BE2C (cell line): ENCODE data around the gene LCE3C.

Experiments used
- DNase-seq: peaks from one replicate; pipeline ENCODE4 v3.0.0-alpha.2; 2020
- H3K27me3 ChIP-seq: fragments of 250-450 bp; sonication (Bioruptor Pico); 2 replicates; pipeline ENCODE4 v1.5.1; 2020; ENCODE audit warnings: mild to moderate bottlenecking
- H3K36me3 ChIP-seq: fragments of 250-450 bp; sonication (Bioruptor Pico); 2 replicates; pipeline ENCODE4 v1.5.1; 2020; ENCODE audit warnings: mild to moderate bottlenecking
- H3K4me1 ChIP-seq: fragments of 250-450 bp; sonication (Bioruptor Pico); 2 replicates; pipeline ENCODE4 v1.5.1; 2020
- H3K4me3 ChIP-seq: 2 replicates; pipeline ENCODE4 v1.5.1; 2011; ENCODE audit warnings: low read depth, low read length
- H3K9me3 ChIP-seq: fragments of 250-450 bp; sonication (Bioruptor Pico); 2 replicates; pipeline ENCODE4 v1.5.1; 2020
- TF ChIP-seq, protein P1 (sequence below): IDR thresholded peaks from 2 replicates; pipeline ENCODE4 v1.5.1; 2012; ENCODE audit warnings: mild to moderate bottlenecking, low read depth, low read length

LCE3C gene

GRCh38 chr1:152622803-152623202 lies 22.8 kb downstream of the LCE3C start, which contains the start of gene LCE3A:
Gene LCE3A (minus strand): TSS chr1:152623103. CDS start chr1:152623103, 0 bp downstream.
- DNase-seq, result no peak
- TF ChIP-seq, protein P1, sequence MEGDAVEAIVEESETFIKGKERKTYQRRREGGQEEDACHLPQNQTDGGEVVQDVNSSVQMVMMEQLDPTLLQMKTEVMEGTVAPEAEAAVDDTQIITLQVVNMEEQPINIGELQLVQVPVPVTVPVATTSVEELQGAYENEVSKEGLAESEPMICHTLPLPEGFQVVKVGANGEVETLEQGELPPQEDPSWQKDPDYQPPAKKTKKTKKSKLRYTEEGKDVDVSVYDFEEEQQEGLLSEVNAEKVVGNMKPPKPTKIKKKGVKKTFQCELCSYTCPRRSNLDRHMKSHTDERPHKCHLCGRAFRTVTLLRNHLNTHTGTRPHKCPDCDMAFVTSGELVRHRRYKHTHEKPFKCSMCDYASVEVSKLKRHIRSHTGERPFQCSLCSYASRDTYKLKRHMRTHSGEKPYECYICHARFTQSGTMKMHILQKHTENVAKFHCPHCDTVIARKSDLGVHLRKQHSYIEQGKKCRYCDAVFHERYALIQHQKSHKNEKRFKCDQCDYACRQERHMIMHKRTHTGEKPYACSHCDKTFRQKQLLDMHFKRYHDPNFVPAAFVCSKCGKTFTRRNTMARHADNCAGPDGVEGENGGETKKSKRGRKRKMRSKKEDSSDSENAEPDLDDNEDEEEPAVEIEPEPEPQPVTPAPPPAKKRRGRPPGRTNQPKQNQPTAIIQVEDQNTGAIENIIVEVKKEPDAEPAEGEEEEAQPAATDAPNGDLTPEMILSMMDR, result no peak
- Histone ChIP-seq H3K4me3 (no peak within 1 kb of the TSS), H3K36me3 (no peaks in the 10 kb centered on the region), H3K9me3 (no peaks in the 10 kb centered on the region), H3K27me3 (no peaks in the 10 kb centered on the region), H3K4me1 (no peaks in the 10 kb centered on the region)

GRCh38 chr1:152623203-152623844 lies 23.3 kb downstream of the LCE3C start:
- DNase-seq, result peak; percentile 25

GRCh38 chr1:152626744-152627143 lies 26.7 kb downstream of the LCE3C start:
- H3K36me3 ChIP-seq, result no peaks in the 10 kb centered on the region
- TF ChIP-seq, protein P1, result no peak

More at GRCh38 chr1:152623203-152623844, 23.3 kb downstream of the LCE3C start:
- H3K4me1 ChIP-seq, result no peaks in the 10 kb centered on the region
- TF ChIP-seq, protein P1, result peak; percentile 20; the same call in 1 of the 2 replicates
- no peaks in the 10 kb centered on the region for H3K9me3 ChIP-seq
- H3K27me3 ChIP-seq, result no peaks in the 10 kb centered on the region
- no peak overlapping the region for H3K4me3 ChIP-seq
- H3K36me3 ChIP-seq, result no peaks in the 10 kb centered on the region

DNA sequence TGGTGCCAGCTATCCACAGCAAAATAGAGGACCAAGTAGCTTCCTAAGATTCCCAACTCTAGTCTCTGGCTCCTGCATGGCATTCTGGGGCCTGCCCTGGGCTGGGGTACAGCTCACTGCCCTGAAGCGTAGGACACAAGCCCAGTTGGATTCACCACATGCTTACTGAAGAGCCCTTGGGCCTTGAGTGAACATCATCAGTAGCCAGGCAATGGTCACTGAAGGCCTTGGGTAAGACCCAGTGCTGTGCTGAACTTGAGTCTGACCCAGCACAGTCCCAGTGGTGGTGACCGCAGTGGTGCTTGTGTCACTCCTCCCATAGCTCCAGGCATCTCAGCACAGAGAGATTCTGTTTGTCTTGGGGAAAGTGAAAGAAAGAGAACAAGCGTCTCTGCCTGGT lies 30.6 kb downstream of the LCE3C start:
- TF ChIP-seq, protein P1, result no peak
- no peaks in the 10 kb centered on the region for H3K4me1 ChIP-seq
- H3K4me3 ChIP-seq, result no peak overlapping the region
- H3K9me3 ChIP-seq, result no peaks in the 10 kb centered on the region
- H3K36me3 ChIP-seq, result no peaks in the 10 kb centered on the region
- H3K27me3 ChIP-seq, result no peaks in the 10 kb centered on the region
- DNase-seq, result no peak

More at GRCh38 chr1:152626744-152627143, 26.7 kb downstream of the LCE3C start:
- DNase-seq, result no peak
- Histone ChIP-seq H3K4me3 (no peak overlapping the region), H3K4me1 (no peaks in the 10 kb centered on the region), H3K9me3 (no peaks in the 10 kb centered on the region), H3K27me3 (no peaks in the 10 kb centered on the region)

DNA sequence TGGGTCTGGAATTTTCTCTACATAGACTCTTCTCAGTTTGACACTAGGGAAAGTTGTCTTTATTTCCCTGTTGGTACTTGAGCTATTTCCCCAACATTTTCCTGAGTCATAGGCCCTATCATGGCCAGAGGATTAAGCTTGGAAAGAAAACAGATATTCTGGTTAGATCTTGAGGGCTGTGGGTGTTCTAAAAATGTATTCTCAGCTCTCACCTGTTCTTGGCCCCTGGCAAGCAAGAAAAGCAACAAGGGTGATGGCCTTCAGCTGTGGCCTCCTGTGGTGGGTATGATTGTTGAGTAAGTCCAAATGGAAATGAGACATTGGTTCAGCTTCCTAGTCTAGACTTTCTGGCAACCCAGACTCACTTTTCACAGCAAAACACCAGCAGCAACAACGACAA lies 40.3 kb downstream of the LCE3C start:
- DNase-seq, result no peak
- no peaks in the 10 kb centered on the region for H3K4me1 ChIP-seq
- no peak overlapping the region for H3K4me3 ChIP-seq
- TF ChIP-seq, protein P1, result no peak
- no peaks in the 10 kb centered on the region for H3K27me3 ChIP-seq
- no peaks in the 10 kb centered on the region for H3K36me3 ChIP-seq
- H3K9me3 ChIP-seq, result no peaks in the 10 kb centered on the region

GRCh38 chr1:152643945-152644344 lies 43.9 kb downstream of the LCE3C start:
- Histone ChIP-seq H3K9me3 (no peaks in the 10 kb centered on the region), H3K4me3 (no peak overlapping the region), H3K4me1 (no peaks in the 10 kb centered on the region), H3K36me3 (no peaks in the 10 kb centered on the region), H3K27me3 (no peaks in the 10 kb centered on the region)
- TF ChIP-seq, protein P1, result no peak
- no peak for DNase-seq
